ENCODE measurements around the gene RRAS. TPM values are rescaled to one million over a fixed set of nuclear protein-coding genes. Genes with fewer than 3 reads are reported as not detected.

RRAS gene
- total and polyA plus RNA-seq, 8 donors, result 5.5 to 42.9 (median 9.5) TPM

DNA sequence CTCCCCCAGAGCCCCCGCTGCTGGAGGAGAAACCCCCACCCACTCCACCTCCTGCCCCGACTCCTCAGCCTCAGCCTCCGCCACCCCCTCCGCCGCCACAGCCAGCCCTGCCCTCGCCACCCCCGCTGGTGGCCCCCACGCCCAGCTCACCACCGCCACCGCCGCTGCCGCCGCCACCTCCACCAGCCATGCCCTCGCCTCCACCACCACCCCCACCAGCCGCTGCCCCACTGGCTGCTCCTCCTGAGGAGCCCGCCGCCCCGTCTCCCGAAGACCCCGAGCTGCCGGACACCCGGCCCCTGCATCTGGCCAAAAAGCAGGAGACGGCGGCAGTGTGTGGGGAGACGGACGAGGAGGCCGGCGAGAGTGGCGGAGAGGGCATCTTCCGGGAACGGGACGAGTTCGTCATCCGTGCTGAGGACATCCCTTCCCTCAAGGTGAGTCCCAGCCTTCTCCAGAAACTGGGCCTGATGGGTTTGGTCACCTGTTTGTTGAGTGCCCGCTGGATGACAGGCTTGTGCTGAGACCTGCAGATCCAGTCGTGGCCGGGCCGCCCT is 38.4 kb downstream of the RRAS start:
- FAIRE-seq, result no peak
- DNase-seq, result peak in 1 of 6 donors; percentile 80
- no peaks in the 10 kb centered on the region for H3K9me3 ChIP-seq
- intact Hi-C loops (cut with DNase I), result no loop called here
- no peaks in the 10 kb centered on the region for H3K4me1 ChIP-seq
- H3K27me3 ChIP-seq, result no peaks in the 10 kb centered on the region
- ATAC-seq, result no peak
- H3K4me3 ChIP-seq, result no peak overlapping the region
- peaks cover 0 to 22% (median 8%) of the 10 kb centered on the region in 3 donors for H3K36me3 ChIP-seq
- 94 to 96% methylated on average over 30 to 38 of the region's 38 CpGs for WGBS, 2 donors
- no peak overlapping the region for H3K27ac ChIP-seq
- TF ChIP-seq, protein P1, sequence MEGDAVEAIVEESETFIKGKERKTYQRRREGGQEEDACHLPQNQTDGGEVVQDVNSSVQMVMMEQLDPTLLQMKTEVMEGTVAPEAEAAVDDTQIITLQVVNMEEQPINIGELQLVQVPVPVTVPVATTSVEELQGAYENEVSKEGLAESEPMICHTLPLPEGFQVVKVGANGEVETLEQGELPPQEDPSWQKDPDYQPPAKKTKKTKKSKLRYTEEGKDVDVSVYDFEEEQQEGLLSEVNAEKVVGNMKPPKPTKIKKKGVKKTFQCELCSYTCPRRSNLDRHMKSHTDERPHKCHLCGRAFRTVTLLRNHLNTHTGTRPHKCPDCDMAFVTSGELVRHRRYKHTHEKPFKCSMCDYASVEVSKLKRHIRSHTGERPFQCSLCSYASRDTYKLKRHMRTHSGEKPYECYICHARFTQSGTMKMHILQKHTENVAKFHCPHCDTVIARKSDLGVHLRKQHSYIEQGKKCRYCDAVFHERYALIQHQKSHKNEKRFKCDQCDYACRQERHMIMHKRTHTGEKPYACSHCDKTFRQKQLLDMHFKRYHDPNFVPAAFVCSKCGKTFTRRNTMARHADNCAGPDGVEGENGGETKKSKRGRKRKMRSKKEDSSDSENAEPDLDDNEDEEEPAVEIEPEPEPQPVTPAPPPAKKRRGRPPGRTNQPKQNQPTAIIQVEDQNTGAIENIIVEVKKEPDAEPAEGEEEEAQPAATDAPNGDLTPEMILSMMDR (IDR thresholded peaks at IDR 0.05), result no peak

DNA sequence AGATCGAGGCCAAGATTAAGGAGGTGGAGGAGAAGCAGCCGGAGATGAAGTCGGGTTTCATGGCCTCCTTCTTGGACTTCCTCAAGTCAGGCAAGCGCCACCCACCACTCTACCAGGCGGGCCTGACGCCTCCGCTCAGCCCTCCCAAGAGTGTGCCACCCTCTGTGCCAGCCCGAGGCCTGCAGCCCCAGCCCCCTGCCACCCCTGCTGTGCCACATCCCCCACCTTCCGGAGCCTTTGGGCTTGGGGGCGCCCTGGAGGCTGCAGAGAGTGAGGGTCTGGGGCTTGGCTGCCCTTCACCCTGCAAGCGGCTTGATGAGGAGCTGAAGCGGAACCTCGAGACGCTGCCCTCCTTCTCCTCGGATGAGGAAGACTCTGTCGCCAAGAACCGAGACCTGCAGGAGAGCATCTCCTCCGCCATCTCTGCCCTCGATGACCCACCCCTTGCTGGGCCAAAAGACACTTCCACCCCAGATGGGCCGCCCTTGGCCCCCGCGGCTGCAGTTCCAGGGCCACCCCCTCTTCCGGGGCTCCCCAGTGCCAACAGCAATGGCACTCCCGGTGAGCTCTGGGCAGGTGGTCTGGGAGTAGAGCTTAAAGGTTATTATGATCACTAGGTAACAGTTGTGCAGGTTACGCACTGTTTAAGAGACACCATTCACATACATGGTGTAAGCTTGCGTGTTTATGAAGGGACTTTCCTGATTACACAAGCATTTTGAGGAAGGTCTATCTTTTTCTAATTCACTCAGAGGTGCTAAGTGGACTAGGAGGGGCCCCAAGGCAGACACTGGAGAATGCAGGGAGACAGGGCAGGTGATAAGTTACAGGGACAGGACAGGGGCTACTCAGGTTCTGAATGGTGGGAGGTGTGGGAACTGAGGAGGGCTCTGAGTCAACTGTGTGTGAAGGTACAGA is 40.3 kb downstream of the RRAS start:
- no peak for FAIRE-seq
- intact Hi-C loops (cut with DNase I), result no loop called here
- TF ChIP-seq, protein P1 (IDR thresholded peaks at IDR 0.05), result no peak
- no peak overlapping the region for H3K4me3 ChIP-seq
- no peaks in the 10 kb centered on the region for H3K9me3 ChIP-seq
- no peaks in the 10 kb centered on the region for H3K27me3 ChIP-seq
- WGBS, 2 donors, result 95 to 97% methylated on average over 26 of the region's 26 CpGs
- no peaks in the 10 kb centered on the region for H3K4me1 ChIP-seq
- no peak for ATAC-seq
- no peak for DNase-seq
- no peak overlapping the region for H3K27ac ChIP-seq
- H3K36me3 ChIP-seq, result peaks cover under 1 to 28% (median 13%) of the 10 kb centered on the region in 3 donors

- no peaks in the 10 kb centered on the region for H3K4me1 ChIP-seq
- WGBS, 2 donors, result 95 to 96% methylated on average over 23 to 29 of the region's 29 CpGs
- no peak for ATAC-seq
- H3K4me3 ChIP-seq, result no peak overlapping the region
- DNase-seq, result peak in 1 of 6 donors; percentile 48
- no peaks in the 10 kb centered on the region for H3K27me3 ChIP-seq
- no peak for FAIRE-seq
- no peak overlapping the region for H3K27ac ChIP-seq
- peaks cover 3 to 28% (median 15%) of the 10 kb centered on the region in 3 donors for H3K36me3 ChIP-seq
- intact Hi-C loops (cut with DNase I), result no loop called here
- no peaks in the 10 kb centered on the region for H3K9me3 ChIP-seq
- TF ChIP-seq, protein P1 (IDR thresholded peaks at IDR 0.05), result no peak
Observed at GRCh38 chr19:49597703-49597974, 42.3 kb downstream of the RRAS start.

GRCh38 chr19:49596954-49597702 is 42.8 kb downstream of the RRAS start:
- Histone ChIP-seq H3K9me3 (no peaks in the 10 kb centered on the region), H3K36me3 (peaks cover 3 to 25% (median 15%) of the 10 kb centered on the region in 3 donors), H3K27me3 (no peaks in the 10 kb centered on the region), H3K4me3 (no peak overlapping the region), H3K27ac (no peak overlapping the region), H3K4me1 (no peaks in the 10 kb centered on the region)
- WGBS, 2 donors, result 94 to 96% methylated on average over 54 to 65 of the region's 65 CpGs
- TF ChIP-seq, protein P1 (IDR thresholded peaks at IDR 0.05), result no peak
- ATAC-seq (no peak), DNase-seq (peak in 1 of 6 donors; percentile 54), FAIRE-seq (no peak)
- intact Hi-C loops (cut with DNase I), result no loop called here
